Stimulated activated memory B cell treated with anti-CD40 and anti-IgM and Interleukin-4, amounts not matched to agents 10 μg/mL and 1 μg/mL and 100 μg/mL, for 72 hours (primary cell): ENCODE results near the gene STRA6.

Experiments used
- ATAC-seq: fragments of 150-1000 bp; cut with Tn5 transposase; 2 replicates; pipeline ENCODE4 v1.10.0; 2021
- H3K27ac Mint-ChIP-seq: one replicate; pipeline ENCODE4 v1.8.0; 2022; ENCODE audit warnings: mild to moderate bottlenecking, mixed read lengths
- H3K27me3 Mint-ChIP-seq: one replicate; pipeline ENCODE4 v1.8.0; 2022; ENCODE audit warnings: mixed read lengths
- H3K36me3 Mint-ChIP-seq: one replicate; pipeline ENCODE4 v1.8.0; 2022; ENCODE audit warnings: mixed read lengths
- H3K4me1 Mint-ChIP-seq: one replicate; pipeline ENCODE4 v1.8.0; 2022; ENCODE audit warnings: mixed read lengths
- H3K4me3 Mint-ChIP-seq: one replicate; pipeline ENCODE4 v1.8.0; 2022; ENCODE audit warnings: mild to moderate bottlenecking, moderate library complexity, mixed read lengths
- H3K9me3 Mint-ChIP-seq: one replicate; pipeline ENCODE4 v1.8.0; 2022; ENCODE audit warnings: mixed read lengths

The STRA6 gene

DNA sequence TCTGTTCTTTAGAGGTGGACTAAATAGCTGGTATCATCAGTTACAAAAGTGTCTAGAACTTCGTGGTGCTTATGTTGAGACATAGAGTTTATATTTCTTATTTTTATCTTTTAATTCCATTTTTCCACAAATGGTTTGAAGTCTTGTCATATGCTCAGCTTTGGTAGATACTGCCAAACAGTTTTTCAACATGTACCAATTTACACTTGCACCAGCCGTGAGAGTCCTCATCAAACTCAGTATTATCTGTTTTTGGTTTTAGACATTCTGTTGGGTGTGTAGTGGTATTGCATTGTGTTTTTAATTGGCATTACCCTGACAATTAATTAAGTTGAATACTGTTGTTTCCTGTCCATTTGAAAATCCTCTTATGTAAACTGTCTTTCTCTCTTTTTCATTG is 55.5 kb downstream of the STRA6 start:
- H3K9me3 Mint-ChIP-seq = peaks cover 6% of the 10 kb centered on the region
- peaks cover 67% of the 10 kb centered on the region for H3K27me3 Mint-ChIP-seq
- no peaks in the 10 kb centered on the region for H3K4me1 Mint-ChIP-seq

DNA sequence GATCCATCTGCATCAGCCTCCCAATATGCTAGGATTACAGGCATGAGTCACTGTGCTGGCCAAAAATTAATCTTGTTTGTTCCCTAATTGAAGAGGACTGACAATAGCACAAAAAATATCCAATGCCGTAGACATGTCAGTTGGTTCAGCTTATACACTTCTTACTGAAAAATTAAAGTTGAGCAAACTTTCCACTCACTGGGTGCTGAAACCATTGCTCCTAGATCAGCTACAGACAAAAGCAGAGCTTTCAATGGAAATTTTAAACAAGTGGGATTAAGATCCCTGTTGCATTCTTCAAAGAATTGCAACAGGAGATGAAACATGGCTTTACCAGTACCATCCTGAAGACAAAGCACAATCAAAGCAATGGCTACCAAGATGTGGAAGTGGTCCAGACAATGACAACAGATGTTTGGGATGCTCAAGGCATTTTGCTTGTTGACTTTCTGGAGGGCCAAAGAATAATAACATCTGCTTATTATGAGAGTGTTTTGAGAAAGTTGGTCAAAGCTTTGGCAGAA is 56.2 kb downstream of the STRA6 start:
- H3K9me3 Mint-ChIP-seq = peaks cover 6% of the 10 kb centered on the region
- no peak overlapping the region for H3K27ac Mint-ChIP-seq
- H3K27me3 Mint-ChIP-seq = peaks cover 60% of the 10 kb centered on the region
- no peaks in the 10 kb centered on the region for H3K36me3 Mint-ChIP-seq
- H3K4me3 Mint-ChIP-seq = no peak overlapping the region
- H3K4me1 Mint-ChIP-seq = no peaks in the 10 kb centered on the region
- no peak for ATAC-seq

More for the DNA sequence above, 55.5 kb downstream of the STRA6 start:
- ATAC-seq = no peak
- no peak overlapping the region for H3K4me3 Mint-ChIP-seq
- no peaks in the 10 kb centered on the region for H3K36me3 Mint-ChIP-seq
- no peak overlapping the region for H3K27ac Mint-ChIP-seq

DNA sequence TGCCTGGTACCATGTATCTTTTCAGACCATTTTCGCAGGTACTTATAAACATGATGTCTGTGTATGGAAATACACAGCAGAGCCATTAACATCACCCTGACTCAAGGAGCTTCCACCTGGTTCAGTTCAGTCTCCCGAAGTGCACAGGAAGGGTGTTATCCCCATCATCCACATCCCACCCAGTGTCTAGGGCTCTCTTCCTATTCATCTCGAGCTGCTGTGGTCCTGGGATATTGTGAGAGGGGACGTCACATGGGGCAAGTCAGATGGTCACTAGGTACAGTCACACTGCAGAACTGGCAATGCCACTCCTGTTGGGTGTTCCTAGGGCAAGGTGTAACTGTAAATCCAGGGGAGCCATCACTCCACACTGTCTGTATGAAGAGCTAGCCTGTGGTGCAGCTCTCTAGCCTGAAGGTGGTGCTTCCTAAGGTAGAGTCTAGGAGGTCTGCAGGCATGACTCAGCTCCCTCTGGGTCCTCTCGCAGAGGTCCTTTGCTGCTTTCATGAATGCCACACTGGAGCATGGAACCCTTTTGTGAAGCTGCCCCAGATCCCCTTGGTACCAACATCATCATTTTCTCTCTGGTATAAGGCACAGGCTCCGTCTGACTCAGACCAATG is 58.3 kb downstream of the STRA6 start:
- Mint-ChIP-seq H3K27ac (no peak overlapping the region), H3K9me3 (peaks cover 6% of the 10 kb centered on the region), H3K4me3 (no peak overlapping the region), H3K36me3 (no peaks in the 10 kb centered on the region), H3K4me1 (no peaks in the 10 kb centered on the region), H3K27me3 (peaks cover 49% of the 10 kb centered on the region)
- no peak for ATAC-seq

DNA sequence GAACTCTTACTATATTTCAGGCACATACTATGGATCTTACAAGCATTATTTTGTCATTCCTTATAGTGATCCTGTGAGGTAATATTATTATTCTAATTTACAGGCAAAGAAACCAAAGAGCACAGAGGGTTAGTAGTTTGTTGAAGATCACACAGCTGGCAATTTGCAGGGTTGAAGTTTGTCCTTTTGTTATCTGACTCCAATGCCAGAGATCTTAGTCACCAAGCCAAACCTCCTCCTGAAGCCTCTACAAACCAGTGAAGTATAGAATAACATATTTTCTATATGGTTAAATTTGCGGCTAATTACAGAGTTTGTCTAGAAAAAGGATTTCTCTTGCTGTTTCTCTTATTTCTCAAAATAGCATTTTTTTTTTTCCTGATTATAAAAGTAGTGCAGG is 61.0 kb downstream of the STRA6 start:
- no peaks in the 10 kb centered on the region for H3K36me3 Mint-ChIP-seq
- H3K4me1 Mint-ChIP-seq = peaks cover 10% of the 10 kb centered on the region
- H3K4me3 Mint-ChIP-seq = no peak overlapping the region
- ATAC-seq = no peak
- H3K9me3 Mint-ChIP-seq = no peaks in the 10 kb centered on the region
- H3K27me3 Mint-ChIP-seq = peaks cover 52% of the 10 kb centered on the region
- H3K27ac Mint-ChIP-seq = no peak overlapping the region

DNA sequence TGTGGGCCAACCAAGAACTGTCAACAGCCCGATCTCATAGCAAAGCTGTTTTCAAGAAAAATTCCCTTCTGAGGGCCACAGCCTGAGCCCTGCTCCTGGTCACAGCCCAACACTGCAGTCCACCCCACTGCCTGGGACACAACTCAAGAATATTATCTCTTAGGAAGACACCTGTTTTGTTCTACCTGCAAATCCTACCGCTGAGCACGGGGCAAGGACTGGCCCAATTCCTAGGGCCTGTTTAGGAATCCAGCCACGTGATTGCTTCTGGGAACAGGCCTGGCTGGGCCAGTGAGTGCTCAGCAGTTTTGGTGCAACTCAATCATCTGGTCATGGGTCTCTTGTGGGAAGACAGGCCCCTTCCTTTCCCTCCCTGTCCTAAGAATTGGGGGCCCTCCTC is 63.9 kb downstream of the STRA6 start:
- Mint-ChIP-seq H3K27ac (no peak overlapping the region), H3K4me3 (no peak overlapping the region), H3K4me1 (peaks cover 25% of the 10 kb centered on the region), H3K27me3 (peaks cover 59% of the 10 kb centered on the region), H3K9me3 (no peaks in the 10 kb centered on the region), H3K36me3 (no peaks in the 10 kb centered on the region)
- no peak for ATAC-seq

DNA sequence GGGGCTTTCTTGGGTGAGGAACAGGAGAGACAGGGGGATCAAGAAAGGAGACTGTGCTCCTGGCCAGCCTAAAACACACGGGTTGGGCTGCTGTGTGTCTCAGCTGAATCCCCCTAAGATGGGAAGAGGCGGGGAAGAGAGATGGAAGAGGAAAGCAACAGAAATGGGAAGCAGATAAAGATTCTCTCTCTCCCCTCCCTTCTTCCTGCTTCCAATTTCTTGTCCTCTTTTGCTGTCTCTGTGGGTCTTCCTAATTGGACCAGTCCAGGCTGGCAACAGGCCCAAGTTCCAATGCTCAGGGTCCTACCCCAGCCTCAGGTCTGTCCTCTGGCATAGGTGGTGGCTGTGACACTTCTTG is 65.1 kb downstream of the STRA6 start:
- ATAC-seq = no peak
- H3K4me3 Mint-ChIP-seq = no peak overlapping the region

DNA sequence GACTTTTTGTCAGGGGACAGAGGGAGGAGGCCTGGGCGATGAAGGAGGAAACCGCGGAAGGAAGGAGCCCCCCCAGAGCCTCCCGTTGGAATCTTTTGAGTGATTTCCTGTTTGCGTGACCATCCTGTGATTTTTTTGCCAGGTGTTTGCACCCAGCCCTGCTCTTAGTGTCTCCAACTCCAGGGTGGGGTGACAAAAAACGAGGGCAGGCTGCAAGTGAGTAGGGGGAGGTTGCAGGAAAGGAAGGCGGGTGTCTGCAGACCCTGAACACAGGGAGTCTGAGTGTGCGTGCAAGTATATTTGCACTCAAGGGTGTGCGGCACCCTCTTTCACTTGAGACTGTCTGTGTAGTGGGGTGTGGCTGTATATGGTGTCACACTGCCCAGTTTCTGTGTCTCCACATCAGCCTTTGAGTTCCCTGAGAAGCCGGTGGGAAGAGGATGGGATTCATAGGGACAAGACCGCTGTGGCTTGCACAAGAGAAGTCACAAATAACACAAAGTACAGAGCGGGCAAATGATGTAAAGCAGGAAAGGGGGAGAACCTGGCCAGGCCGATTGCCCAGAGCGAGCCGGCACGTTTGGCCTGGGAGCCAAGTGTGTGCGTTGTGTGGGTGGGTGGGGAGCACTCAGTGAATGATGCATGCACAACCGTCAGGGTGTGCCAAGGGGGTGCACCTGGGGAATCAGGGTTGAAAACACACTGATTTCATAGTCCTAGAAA is 65.6 kb downstream of the STRA6 start:
- Mint-ChIP-seq H3K27ac (no peak overlapping the region), H3K27me3 (peaks cover 75% of the 10 kb centered on the region), H3K9me3 (no peaks in the 10 kb centered on the region), H3K36me3 (no peaks in the 10 kb centered on the region), H3K4me3 (peak overlapping the region; percentile 48), H3K4me1 (peaks cover 25% of the 10 kb centered on the region)
- no peak for ATAC-seq

More for the DNA sequence above, 65.1 kb downstream of the STRA6 start:
- Mint-ChIP-seq H3K27me3 (peaks cover 70% of the 10 kb centered on the region), H3K9me3 (no peaks in the 10 kb centered on the region), H3K4me1 (peaks cover 25% of the 10 kb centered on the region), H3K36me3 (no peaks in the 10 kb centered on the region), H3K27ac (no peak overlapping the region)

DNA sequence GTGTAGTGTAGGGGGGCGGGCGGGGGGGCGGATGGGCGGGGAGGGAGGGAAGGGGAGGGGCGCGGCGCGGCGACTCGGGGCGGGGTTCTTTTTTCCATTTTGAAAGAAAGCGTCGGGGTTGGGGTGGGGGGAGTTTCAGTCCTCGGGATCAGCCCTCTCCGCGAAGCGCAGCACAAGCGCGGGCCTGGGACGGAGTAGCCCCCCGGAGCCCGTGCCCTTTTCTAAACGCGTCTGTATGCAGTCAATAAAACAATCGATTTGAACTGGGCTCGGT is 66.1 kb downstream of the STRA6 start:
- Mint-ChIP-seq H3K4me1 (peaks cover 25% of the 10 kb centered on the region), H3K27ac (no peak overlapping the region), H3K27me3 (peaks cover 80% of the 10 kb centered on the region), H3K36me3 (no peaks in the 10 kb centered on the region), H3K4me3 (peak overlapping the region; percentile 48), H3K9me3 (no peaks in the 10 kb centered on the region)
- no peak for ATAC-seq

DNA sequence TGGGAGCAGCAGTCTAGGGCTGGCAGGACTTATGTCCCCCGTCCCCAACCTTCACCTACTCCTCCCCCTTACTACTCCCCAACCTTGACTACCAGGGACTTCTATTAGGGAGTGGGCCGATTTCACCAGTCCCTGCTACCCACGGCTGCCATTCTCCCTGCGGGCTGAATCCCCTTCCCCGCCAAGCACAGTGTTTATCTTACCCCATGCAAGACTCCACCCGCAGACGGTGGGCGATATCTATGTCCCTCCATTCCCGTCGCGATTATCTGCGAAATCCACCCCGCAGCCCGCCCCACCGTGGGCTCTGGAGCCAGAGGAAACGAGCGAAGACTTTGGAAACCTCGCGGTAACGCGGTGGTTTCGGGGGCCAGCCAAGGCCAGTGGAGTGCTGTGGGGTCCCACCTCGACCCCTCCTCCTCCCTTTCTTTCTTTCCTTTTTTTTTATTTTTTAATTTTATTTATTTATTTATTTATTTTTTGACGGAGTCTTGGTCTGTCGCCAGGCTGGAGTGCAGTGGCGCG is 67.5 kb downstream of the STRA6 start:
- Mint-ChIP-seq H3K27me3 (peaks cover 94% of the 10 kb centered on the region), H3K4me3 (peak overlapping the region; percentile 42), H3K4me1 (peaks cover 35% of the 10 kb centered on the region), H3K27ac (no peak overlapping the region), H3K36me3 (no peaks in the 10 kb centered on the region), H3K9me3 (no peaks in the 10 kb centered on the region)
- ATAC-seq = no peak

DNA sequence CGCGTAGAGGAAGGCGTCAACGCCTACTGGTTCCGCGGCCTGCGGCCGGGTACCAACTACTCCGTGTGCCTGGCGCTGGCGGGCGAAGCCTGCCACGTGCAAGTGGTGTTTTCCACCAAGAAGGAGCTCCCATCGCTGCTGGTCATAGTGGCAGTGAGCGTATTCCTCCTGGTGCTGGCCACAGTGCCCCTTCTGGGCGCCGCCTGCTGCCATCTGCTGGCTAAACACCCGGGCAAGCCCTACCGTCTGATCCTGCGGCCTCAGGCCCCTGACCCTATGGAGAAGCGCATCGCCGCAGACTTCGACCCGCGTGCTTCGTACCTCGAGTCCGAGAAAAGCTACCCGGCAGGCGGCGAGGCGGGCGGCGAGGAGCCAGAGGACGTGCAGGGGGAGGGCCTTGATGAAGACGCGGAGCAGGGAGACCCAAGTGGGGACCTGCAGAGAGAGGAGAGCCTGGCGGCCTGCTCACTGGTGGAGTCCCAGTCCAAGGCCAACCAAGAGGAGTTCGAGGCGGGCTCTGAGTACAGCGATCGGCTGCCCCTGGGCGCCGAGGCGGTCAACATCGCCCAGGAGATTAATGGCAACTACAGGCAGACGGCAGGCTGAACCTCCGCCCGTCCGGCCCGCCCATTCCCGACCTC is 68.1 kb downstream of the STRA6 start:
- Mint-ChIP-seq H3K4me3 (no peak overlapping the region), H3K27me3 (peaks cover 98% of the 10 kb centered on the region), H3K9me3 (no peaks in the 10 kb centered on the region), H3K27ac (no peak overlapping the region), H3K4me1 (peaks cover 39% of the 10 kb centered on the region), H3K36me3 (no peaks in the 10 kb centered on the region)
- ATAC-seq = no peak

DNA sequence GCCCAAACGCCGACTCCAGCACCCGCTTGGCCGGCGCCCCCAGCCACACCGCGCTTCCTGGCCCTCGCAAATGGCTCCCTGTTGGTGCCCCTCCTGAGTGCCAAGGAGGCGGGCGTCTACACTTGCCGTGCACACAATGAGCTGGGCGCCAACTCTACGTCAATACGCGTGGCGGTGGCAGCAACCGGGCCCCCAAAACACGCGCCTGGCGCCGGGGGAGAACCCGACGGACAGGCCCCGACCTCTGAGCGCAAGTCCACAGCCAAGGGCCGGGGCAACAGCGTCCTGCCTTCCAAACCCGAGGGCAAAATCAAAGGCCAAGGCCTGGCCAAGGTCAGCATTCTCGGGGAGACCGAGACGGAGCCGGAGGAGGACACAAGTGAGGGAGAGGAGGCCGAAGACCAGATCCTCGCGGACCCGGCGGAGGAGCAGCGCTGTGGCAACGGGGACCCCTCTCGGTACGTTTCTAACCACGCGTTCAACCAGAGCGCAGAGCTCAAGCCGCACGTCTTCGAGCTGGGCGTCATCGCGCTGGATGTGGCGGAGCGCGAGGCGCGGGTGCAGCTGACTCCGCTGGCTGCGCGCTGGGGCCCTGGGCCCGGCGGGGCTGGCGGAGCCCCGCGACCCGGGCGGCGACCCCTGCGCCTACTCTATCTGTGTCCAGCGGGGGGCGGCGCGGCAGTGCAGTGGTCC is 68.7 kb downstream of the STRA6 start:
- peaks cover 98% of the 10 kb centered on the region for H3K27me3 Mint-ChIP-seq
- no peak overlapping the region for H3K4me3 Mint-ChIP-seq
- no peak for ATAC-seq
- H3K4me1 Mint-ChIP-seq = peaks cover 46% of the 10 kb centered on the region
- H3K27ac Mint-ChIP-seq = no peak overlapping the region
- H3K9me3 Mint-ChIP-seq = no peaks in the 10 kb centered on the region
- H3K36me3 Mint-ChIP-seq = no peaks in the 10 kb centered on the region

DNA sequence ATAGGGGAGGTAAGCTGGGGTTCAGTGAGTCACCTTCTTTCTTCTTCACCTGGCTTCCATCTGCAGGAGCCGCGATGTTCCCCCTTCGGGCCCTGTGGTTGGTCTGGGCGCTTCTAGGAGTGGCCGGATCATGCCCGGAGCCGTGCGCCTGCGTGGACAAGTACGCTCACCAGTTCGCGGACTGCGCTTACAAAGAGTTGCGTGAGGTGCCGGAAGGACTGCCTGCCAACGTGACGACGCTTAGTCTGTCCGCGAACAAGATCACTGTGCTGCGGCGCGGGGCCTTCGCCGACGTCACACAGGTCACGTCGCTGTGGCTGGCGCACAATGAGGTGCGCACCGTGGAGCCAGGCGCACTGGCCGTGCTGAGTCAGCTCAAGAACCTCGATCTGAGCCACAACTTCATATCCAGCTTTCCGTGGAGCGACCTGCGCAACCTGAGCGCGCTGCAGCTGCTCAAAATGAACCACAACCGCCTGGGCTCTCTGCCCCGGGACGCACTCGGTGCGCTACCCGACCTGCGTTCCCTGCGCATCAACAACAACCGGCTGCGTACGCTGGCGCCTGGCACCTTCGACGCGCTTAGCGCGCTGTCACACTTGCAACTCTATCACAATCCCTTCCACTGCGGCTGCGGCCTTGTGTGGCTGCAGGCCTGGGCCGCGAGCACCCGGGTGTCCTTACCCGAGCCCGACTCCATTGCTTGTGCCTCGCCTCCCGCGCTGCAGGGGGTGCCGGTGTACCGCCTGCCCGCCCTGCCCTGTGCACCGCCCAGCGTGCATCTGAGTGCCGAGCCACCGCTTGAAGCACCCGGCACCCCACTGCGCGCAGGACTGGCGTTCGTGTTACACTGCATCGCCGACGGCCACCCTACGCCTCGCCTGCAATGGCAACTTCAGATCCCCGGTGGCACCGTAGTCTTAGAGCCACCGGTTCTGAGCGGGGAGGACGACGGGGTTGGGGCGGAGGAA is 69.6 kb downstream of the STRA6 start:
- peaks cover 55% of the 10 kb centered on the region for H3K4me1 Mint-ChIP-seq
- no peak overlapping the region for H3K4me3 Mint-ChIP-seq
- H3K27ac Mint-ChIP-seq = no peak overlapping the region
- peaks cover 98% of the 10 kb centered on the region for H3K27me3 Mint-ChIP-seq
- no peaks in the 10 kb centered on the region for H3K9me3 Mint-ChIP-seq
- ATAC-seq = no peak
- no peaks in the 10 kb centered on the region for H3K36me3 Mint-ChIP-seq

DNA sequence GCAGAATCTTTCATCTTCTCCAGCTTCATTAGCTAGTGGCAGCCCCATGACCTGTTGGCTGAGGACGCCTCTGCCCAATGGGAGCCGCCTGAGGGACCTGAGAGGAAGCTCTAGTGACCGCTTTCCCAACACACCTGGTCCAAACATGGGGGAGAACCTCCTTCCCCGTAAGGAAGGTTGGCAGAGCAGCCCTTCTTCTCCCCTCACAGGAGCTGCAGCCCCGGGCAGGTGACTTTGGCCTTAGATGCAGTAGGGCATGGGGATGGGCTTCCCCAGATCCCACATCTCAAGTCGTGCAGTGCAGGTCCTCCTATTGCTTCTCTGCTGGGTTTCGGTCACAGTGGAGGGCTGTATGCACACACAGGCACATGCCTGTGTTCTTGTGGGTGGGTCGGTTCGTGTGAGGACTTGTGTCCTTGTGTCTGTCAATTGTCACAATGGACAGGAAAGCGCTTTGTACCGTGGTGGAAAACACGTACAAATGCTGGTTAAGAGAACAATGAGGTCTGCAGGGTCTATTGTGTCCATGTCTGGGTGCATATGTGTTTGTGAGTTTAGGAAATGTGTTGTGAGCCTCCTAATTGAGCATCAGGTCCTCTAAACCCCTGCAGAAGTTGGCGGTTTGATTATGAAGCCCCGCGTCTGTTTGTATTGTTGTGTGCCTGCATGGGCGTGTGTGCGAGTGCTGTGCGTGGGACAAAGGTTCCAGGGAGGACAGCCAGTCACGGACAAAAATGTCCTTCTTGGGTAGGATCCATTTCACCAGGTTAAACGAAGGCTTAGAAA is 70.8 kb downstream of the STRA6 start:
- H3K4me1 Mint-ChIP-seq = peaks cover 57% of the 10 kb centered on the region
- peak overlapping the region; percentile 42 for H3K4me3 Mint-ChIP-seq
- H3K36me3 Mint-ChIP-seq = no peaks in the 10 kb centered on the region
- H3K9me3 Mint-ChIP-seq = no peaks in the 10 kb centered on the region
- no peak overlapping the region for H3K27ac Mint-ChIP-seq
- ATAC-seq = no peak
- H3K27me3 Mint-ChIP-seq = peaks cover 98% of the 10 kb centered on the region
